ENCODE data around the gene TEX29. TPM values are rescaled to one million over a fixed set of nuclear protein-coding genes. Genes with fewer than 3 reads are reported as not detected.

TEX29 gene
- total RNA-seq, 3 donors from 2014 or later (not counting 1 experiment from before 2014, with no cell fraction given) = not detected

DNA sequence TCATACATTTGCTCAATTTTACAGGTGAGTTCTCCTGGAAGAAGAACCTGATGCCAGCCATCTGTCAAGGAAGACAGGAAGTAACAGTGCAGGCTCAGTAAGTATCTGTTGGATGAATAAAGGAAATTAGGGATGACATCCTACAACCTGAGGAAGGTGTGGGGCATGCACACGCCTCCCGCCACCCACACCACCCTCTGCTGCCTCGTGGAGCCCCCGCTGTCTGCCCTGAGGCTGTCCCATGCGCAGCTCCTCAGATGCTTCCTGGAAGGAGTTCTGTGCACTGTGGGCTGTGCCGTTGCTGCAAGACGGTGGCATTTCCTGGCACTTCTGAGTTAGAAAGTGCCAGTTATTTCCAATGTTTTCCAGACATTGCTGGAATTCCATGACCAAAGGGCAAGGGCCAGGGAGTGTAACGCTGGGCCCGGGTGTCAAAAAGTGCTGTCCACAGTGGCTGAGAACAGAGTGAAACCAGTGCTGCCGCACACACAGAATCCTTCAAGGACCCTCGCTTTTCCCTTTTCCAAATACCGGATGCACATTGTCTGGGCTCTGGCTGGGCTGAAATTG is 4.2 kb upstream of the TEX29 start:
- H3K9me3 Mint-ChIP-seq = no peaks in the 10 kb centered on the region
- ATAC-seq (no peak), DNase-seq (no peak)
- Histone ChIP-seq H3K36me3 (ENCODE audit: control insufficient read depth, insufficient read depth, low read length) (no peaks in the 10 kb centered on the region), H3K27me3 (ENCODE audit: control insufficient read depth, insufficient read depth, low read length) (no peaks in the 10 kb centered on the region), H3K4me1 (ENCODE audit: control insufficient read depth, insufficient read depth, low read length) (no peaks in the 10 kb centered on the region), H3K4me3 (ENCODE audit: low read length) (no peak overlapping the region), H3K27ac (ENCODE audit: low read length) (no peak overlapping the region), H3K9me3 (ENCODE audit: control insufficient read depth, insufficient read depth, low read length) (peaks cover 8% of the 10 kb centered on the region)
- no peak overlapping the region for H3K4me3 Mint-ChIP-seq
- H3K27me3 Mint-ChIP-seq (ENCODE audit: low read depth in 2 of 2) = no peaks in the 10 kb centered on the region
- intact Hi-C loops (cut with micrococcal nuclease) = no loop called here
- no peak overlapping the region for H3K27ac Mint-ChIP-seq
- no peaks in the 10 kb centered on the region for H3K36me3 Mint-ChIP-seq
- TF ChIP-seq CTCF (IDR thresholded peaks at IDR 0.05) = no peak
- whole genome bisulfite sequencing (ENCODE audit: insufficient coverage) = 90% methylated on average over 12 of the region's 12 CpGs
- peaks cover 1 to 2% of the 10 kb centered on the region in 2 donors for H3K4me1 Mint-ChIP-seq

DNA sequence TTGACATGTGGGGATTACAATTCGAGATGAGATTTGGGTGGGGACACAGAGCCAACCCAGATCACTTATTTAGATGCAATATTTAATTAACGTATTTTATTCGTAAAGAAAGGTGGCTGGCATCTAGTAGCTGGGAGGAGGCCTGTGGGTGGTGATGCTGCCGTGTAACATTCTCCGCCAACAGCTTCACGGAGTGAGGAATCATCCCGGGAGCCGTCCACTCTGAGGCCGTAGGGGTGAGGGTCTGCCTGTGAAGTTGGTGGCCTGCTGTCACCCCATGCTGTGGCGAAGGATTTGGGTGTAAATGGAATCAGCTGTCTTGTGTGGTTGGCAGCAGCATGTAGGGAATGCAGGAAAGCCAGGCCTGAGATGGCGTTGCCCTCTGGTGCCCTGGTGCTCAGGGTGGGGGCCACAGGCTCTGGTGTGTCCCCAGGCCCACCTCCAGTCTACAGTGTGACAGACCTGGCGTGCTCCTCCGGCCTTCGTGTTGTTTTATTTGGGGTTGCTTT is 3.3 kb upstream of the TEX29 start:
- H3K9me3 Mint-ChIP-seq = no peaks in the 10 kb centered on the region

DNA sequence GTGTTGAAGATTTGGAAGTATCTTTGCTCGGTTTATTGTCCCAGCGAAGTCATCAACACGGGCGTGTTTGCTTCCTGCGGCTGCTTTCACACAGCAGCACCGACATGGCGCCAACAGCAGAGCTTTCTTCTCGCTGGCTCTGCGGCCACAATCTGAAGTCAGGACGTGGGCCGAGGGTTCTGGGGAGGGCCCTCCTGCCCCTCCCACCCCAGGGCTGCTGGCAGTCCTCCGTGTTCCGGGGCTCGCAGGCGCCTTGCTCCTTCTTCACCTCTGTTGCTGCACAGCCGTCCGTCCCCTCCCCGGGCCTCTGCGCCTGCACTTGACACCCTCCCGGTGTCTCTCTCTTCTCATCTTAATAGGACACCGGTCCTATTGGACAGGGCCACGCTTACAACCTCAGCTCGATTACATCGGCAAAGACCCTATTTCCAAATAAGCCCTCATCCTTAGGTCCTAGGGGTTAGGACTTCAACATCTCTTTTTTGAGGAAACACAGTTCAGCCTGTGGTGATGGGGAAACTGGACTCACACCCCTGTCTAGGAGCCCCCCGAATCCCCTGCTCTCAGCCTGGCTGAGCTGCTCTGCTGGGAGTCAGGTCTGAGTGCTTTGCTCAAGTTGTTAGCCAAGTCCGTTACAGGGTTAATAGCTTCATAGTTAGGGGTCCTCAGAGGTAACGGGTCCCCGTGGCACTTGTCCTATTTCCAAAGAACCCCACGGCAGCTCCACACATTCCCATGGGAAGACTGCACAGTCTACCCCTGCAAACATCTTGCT is 2.7 kb upstream of the TEX29 start:
- H3K4me3 ChIP-seq (ENCODE audit: low read length) = no peak overlapping the region
- no peaks in the 10 kb centered on the region for H3K9me3 Mint-ChIP-seq
- DNase-seq (no peak), ATAC-seq (no peak)
- peak overlapping the region in 1 of 2 donors; percentile 22 for H3K27ac Mint-ChIP-seq
- TF ChIP-seq CTCF (IDR thresholded peaks at IDR 0.05) = no peak
- H3K27ac ChIP-seq (ENCODE audit: low read length) = no peak overlapping the region
- H3K4me1 ChIP-seq (ENCODE audit: control insufficient read depth, insufficient read depth, low read length) = no peaks in the 10 kb centered on the region
- H3K36me3 Mint-ChIP-seq = no peaks in the 10 kb centered on the region
- H3K36me3 ChIP-seq (ENCODE audit: control insufficient read depth, insufficient read depth, low read length) = no peaks in the 10 kb centered on the region
- H3K4me1 Mint-ChIP-seq = no peaks in the 10 kb centered on the region
- intact Hi-C loops (cut with micrococcal nuclease) = no loop called here
- H3K27me3 ChIP-seq (ENCODE audit: control insufficient read depth, insufficient read depth, low read length) = no peaks in the 10 kb centered on the region
- 92% methylated on average over 29 of the region's 29 CpGs for WGBS (ENCODE audit: insufficient coverage)
- H3K27me3 Mint-ChIP-seq (ENCODE audit: low read depth in 2 of 2) = no peaks in the 10 kb centered on the region
- H3K4me3 Mint-ChIP-seq = no peak overlapping the region
- H3K9me3 ChIP-seq (ENCODE audit: control insufficient read depth, insufficient read depth, low read length) = peaks cover 4% of the 10 kb centered on the region

More for the DNA sequence above, 3.3 kb upstream of the TEX29 start:
- Mint-ChIP-seq H3K4me3 (no peak overlapping the region), H3K27me3 (ENCODE audit: low read depth in 2 of 2) (no peaks in the 10 kb centered on the region), H3K36me3 (no peaks in the 10 kb centered on the region), H3K27ac (no peak overlapping the region), H3K4me1 (no peaks in the 10 kb centered on the region)
- intact Hi-C loops (cut with micrococcal nuclease) = no loop called here
- Histone ChIP-seq H3K36me3 (ENCODE audit: control insufficient read depth, insufficient read depth, low read length) (no peaks in the 10 kb centered on the region), H3K9me3 (ENCODE audit: control insufficient read depth, insufficient read depth, low read length) (peaks cover 8% of the 10 kb centered on the region), H3K27me3 (ENCODE audit: control insufficient read depth, insufficient read depth, low read length) (no peaks in the 10 kb centered on the region), H3K4me3 (ENCODE audit: low read length) (no peak overlapping the region), H3K4me1 (ENCODE audit: control insufficient read depth, insufficient read depth, low read length) (no peaks in the 10 kb centered on the region), H3K27ac (ENCODE audit: low read length) (no peak overlapping the region)
- WGBS (ENCODE audit: insufficient coverage) = 97% methylated on average over 14 of the region's 14 CpGs
- TF ChIP-seq CTCF (IDR thresholded peaks at IDR 0.05) = no peak
- ATAC-seq (no peak), DNase-seq (no peak)
